ENCODE data around the gene ADAM19. TPM values are rescaled to one million over a fixed set of nuclear protein-coding genes. Genes with fewer than 3 reads are reported as not detected.

ADAM19 gene
- total and polyA plus RNA-seq, 7 donors: 0.27 to 4.5 (median 1.4) TPM

DNA sequence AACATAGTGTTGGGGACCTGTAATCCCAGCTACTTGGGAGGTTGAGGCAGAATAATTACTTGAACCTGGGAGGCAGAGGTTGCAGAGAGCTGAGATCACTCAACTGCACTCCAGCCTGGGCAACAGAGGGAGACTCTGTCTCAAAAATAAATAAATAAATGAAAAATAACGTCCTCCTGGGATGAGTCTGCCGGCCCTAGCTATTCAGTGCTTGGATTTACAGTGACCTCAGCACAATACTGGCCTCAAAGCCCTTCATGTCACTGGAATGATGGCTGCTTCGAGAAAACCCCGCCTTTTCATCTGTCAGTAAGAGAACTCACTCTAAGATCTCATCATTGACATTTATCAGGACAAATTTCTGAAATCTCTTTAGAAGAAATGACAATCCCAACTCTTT lies 41.2 kb upstream of the ADAM19 start:
- Histone ChIP-seq H3K9me3 (no peaks in the 10 kb centered on the region), H3K27me3 (ENCODE audit: insufficient read depth in 3 of 3, low read length in 2 of 3) (no peaks in the 10 kb centered on the region), H3K4me3 (no peak overlapping the region), H3K4me1 (peaks cover 5% of the 10 kb centered on the region), H3K27ac (no peak overlapping the region), H3K36me3 (ENCODE audit: insufficient read depth in 1 of 2, low read depth in 1 of 2) (no peaks in the 10 kb centered on the region)
- TF ChIP-seq CTCF (IDR thresholded peaks at IDR 0.05): no peak
- DNase-seq (no peak), ATAC-seq (no peak)
- intact Hi-C loops (cut with DNase I): no loop called here
- 73 to 80% (median 78%) methylated on average over 4 of the region's 4 CpGs for WGBS, 3 donors

GRCh38 chr5:157613385-157614245 lies 38.0 kb upstream of the ADAM19 start:
- Histone ChIP-seq H3K4me3 (no peak overlapping the region), H3K27ac (no peak overlapping the region), H3K27me3 (ENCODE audit: insufficient read depth in 3 of 3, low read length in 2 of 3) (no peaks in the 10 kb centered on the region), H3K9me3 (no peaks in the 10 kb centered on the region), H3K4me1 (peaks cover 7% of the 10 kb centered on the region), H3K36me3 (ENCODE audit: insufficient read depth in 1 of 2, low read depth in 1 of 2) (no peaks in the 10 kb centered on the region)
- no peak for TF ChIP-seq CTCF (IDR thresholded peaks at IDR 0.05)
- intact Hi-C loops (cut with DNase I): no loop called here
- WGBS, 3 donors: 88 to 92% (median 91%) methylated on average over 11 of the region's 11 CpGs
- ATAC-seq: no peak
- DNase-seq: no peak

DNA sequence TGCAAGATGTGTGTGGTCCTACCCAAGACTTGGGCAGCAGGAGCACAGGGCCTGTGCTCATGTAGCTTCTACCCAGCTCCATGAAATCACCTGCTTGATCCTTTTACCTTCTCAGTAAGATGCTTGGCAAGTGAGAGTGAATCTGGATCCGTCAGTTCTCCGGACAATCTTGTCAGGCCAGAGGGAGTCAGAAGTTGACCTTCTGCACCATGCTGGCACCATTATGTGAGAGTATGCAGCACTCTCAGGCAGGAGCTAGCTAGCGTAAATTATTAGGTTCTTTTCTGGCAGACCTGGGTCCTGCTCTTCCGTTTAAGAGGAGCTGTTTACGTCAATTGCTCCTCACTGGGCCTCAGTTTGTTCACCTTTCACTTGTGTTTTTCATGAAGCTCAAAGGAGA lies 37.0 kb upstream of the ADAM19 start:
- 72 to 86% (median 73%) methylated on average over 5 of the region's 5 CpGs for whole genome bisulfite sequencing, 3 donors
- H3K36me3 ChIP-seq (ENCODE audit: insufficient read depth in 1 of 2, low read depth in 1 of 2): no peaks in the 10 kb centered on the region
- H3K27ac ChIP-seq: peak overlapping the region; percentile 78
- H3K27me3 ChIP-seq (ENCODE audit: insufficient read depth in 3 of 3, low read length in 2 of 3): no peaks in the 10 kb centered on the region
- DNase-seq (no peak), ATAC-seq (peak in 1 of 4 donors; percentile 31)
- no peaks in the 10 kb centered on the region for H3K9me3 ChIP-seq
- no peak overlapping the region for H3K4me3 ChIP-seq
- intact Hi-C loops (cut with DNase I): no loop called here
- H3K4me1 ChIP-seq: peaks cover 7% of the 10 kb centered on the region
- no peak for TF ChIP-seq CTCF (IDR thresholded peaks at IDR 0.05)

DNA sequence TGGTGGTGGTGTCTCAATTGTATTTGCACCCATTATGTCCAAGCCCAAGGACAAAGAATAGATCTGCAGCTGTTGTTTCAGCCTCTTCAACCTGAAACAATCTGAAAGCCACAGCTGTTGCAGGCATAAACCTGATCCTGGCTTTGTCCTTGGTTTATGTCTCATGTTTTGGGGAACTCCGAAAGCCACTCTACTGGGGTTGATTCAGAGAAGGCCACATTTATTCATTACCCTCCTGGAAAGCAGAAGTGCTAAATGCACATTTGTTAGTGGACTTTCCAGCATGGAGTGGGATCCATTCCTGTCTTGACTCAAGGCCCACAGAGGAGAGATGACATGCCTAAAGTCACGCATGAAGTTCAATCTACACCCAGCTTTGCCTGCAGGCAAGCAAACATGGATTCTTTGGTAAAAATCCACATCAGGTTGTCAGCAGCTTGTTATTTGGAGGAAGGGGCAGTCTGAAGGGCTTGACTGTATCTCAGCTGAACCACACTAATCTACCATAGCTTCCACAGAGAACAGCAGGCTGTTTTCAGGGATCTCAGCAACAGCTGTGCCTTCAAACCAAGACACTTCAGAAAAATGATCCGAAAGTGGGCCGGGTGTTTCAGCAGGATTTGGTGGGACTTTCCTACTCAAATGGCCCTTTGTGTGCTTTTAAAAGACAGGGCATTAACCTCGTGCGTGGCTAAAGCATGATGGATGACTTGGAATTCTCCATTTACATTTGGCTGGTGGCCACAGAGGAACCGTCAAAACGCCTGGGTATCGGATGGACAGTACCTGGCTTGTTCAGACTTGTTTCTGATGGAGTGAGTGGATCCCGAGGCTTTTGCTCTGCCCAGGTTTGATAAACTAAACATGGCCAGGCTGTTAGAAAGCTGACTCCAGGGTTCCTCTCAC lies 36.2 kb upstream of the ADAM19 start:
- TF ChIP-seq CTCF (IDR thresholded peaks at IDR 0.05): no peak
- Histone ChIP-seq H3K9me3 (no peaks in the 10 kb centered on the region), H3K27me3 (ENCODE audit: insufficient read depth in 3 of 3, low read length in 2 of 3) (no peaks in the 10 kb centered on the region), H3K4me3 (no peak overlapping the region), H3K36me3 (ENCODE audit: insufficient read depth in 1 of 2, low read depth in 1 of 2) (no peaks in the 10 kb centered on the region), H3K4me1 (peaks cover 7% of the 10 kb centered on the region), H3K27ac (peak overlapping the region; percentile 78)
- intact Hi-C loops (cut with DNase I): no loop called here
- WGBS, 3 donors: 27 to 47% (median 33%) methylated on average over 10 of the region's 10 CpGs
- DNase-seq (no peak), ATAC-seq (peak; percentile 46 to 89 (median 64))

Data from psoas muscle (tissue), 8 donors.